Measurements from ENCODE around the gene CTU2. TPM values are rescaled to one million over a fixed set of nuclear protein-coding genes. Genes with fewer than 3 reads are reported as not detected.

Gene CTU2
- polyA plus RNA-seq, 1 of the 3 experiments (the other 2 are of a cell fraction) = 16.2 TPM

DNA sequence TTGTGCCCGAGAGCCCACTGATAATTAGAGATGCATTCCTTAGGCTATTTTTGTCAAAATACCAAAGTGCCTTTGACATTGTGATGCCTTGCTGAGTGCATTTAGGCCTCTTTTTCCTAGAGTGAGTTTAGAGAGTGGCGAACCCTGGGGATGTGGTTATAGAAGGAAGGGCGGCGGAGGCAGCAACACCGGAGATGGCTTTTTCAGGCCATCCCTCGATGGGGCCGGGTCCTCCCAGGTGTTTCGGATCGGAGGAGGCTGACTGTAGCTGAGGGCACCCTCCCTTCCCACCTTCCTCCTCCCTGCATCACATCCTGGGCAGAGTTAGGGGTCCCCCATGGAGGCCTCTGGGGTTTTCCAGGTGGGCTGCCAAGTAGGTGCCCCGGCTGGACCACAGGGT lies 13.4 kb upstream of the CTU2 start:
- Histone ChIP-seq H3K9me3 (no peaks in the 10 kb centered on the region), H3K27ac (ENCODE audit: low read depth in 2 of 2, low read length in 1 of 2) (no peak overlapping the region), H3K79me2 (ENCODE audit: insufficient read depth) (no peaks in the 10 kb centered on the region), H3F3A (replicated peaks; ENCODE audit: insufficient read depth) (no peaks in the 10 kb centered on the region), H4K20me1 (ENCODE audit: insufficient read depth) (no peaks in the 10 kb centered on the region), H3K4me3 (ENCODE audit: low read depth in 2 of 2, low read length in 1 of 2) (no peak overlapping the region), H3K4me1 (ENCODE audit: control insufficient read depth in 1 of 2, insufficient read depth in 2 of 2, low read depth in 1 of 2, low read length in 1 of 2) (peaks cover 0 to 2% of the 10 kb centered on the region in 2 experiments; a peak in 1 of 4 replicates), H2AFZ (ENCODE audit: low read depth) (no peak overlapping the region), H3K4me2 (no peak overlapping the region), H3K36me3 (replicated peaks in 1 of 2; ENCODE audit: control insufficient read depth in 1 of 2, insufficient read depth in 2 of 2, low read length in 1 of 2) (peaks cover 0 to 12% of the 10 kb centered on the region in 2 experiments), H3K27me3 (ENCODE audit: insufficient read depth) (no peaks in the 10 kb centered on the region; the same call in 1 of the 2 replicates), H3K9me2 (no peaks in the 10 kb centered on the region), H3K9ac (no peak overlapping the region)
- CTCF ChIA-PET = no interaction called here
- WGBS (ENCODE audit: low lambda C conversion rate) = 82% methylated on average over 10 of the region's 10 CpGs
- no peak for DNase-seq
- TF ChIP-seq, protein P1, sequence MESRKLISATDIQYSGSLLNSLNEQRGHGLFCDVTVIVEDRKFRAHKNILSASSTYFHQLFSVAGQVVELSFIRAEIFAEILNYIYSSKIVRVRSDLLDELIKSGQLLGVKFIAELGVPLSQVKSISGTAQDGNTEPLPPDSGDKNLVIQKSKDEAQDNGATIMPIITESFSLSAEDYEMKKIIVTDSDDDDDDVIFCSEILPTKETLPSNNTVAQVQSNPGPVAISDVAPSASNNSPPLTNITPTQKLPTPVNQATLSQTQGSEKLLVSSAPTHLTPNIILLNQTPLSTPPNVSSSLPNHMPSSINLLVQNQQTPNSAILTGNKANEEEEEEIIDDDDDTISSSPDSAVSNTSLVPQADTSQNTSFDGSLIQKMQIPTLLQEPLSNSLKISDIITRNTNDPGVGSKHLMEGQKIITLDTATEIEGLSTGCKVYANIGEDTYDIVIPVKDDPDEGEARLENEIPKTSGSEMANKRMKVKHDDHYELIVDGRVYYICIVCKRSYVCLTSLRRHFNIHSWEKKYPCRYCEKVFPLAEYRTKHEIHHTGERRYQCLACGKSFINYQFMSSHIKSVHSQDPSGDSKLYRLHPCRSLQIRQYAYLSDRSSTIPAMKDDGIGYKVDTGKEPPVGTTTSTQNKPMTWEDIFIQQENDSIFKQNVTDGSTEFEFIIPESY (IDR thresholded peaks at IDR 0.05; ENCODE audit: borderline replicate concordance, low read depth) = no peak
- no peak for TF ChIP-seq CHD2 (IDR thresholded peaks at IDR 0.05; ENCODE audit: low read length, partially characterized antibody)
- TF ChIP-seq TEAD4 (IDR thresholded peaks at IDR 0.05; ENCODE audit: borderline replicate concordance, insufficient read depth) = no peak
- no peak for TF ChIP-seq GABPA (IDR thresholded peaks at IDR 0.05; ENCODE audit: low read depth)
- no peak for TF ChIP-seq TAF1 (IDR thresholded peaks at IDR 0.05; ENCODE audit: borderline replicate concordance, low read depth, low read length)
- TF ChIP-seq RAD21 (IDR thresholded peaks at IDR 0.05; ENCODE audit: low read length) = no peak
- TF ChIP-seq FOSL2 (IDR thresholded peaks at IDR 0.05; ENCODE audit: borderline replicate concordance, low read depth) = no peak
- no peak for TF ChIP-seq FOXJ3 (CRISPR knock-in tag; IDR thresholded peaks at IDR 0.05)
- TF ChIP-seq MEF2A (IDR thresholded peaks at IDR 0.05; ENCODE audit: borderline replicate concordance, low read depth) = no peak
- TF ChIP-seq TCF12 (IDR thresholded peaks at IDR 0.05) = no peak
- no peak for TF ChIP-seq GATA2 (CRISPR knock-in tag; IDR thresholded peaks at IDR 0.05)
- no peak for TF ChIP-seq RXRA (IDR thresholded peaks at IDR 0.05; ENCODE audit: borderline replicate concordance, low read depth)
- POLR2A ChIA-PET = no interaction called here

DNA sequence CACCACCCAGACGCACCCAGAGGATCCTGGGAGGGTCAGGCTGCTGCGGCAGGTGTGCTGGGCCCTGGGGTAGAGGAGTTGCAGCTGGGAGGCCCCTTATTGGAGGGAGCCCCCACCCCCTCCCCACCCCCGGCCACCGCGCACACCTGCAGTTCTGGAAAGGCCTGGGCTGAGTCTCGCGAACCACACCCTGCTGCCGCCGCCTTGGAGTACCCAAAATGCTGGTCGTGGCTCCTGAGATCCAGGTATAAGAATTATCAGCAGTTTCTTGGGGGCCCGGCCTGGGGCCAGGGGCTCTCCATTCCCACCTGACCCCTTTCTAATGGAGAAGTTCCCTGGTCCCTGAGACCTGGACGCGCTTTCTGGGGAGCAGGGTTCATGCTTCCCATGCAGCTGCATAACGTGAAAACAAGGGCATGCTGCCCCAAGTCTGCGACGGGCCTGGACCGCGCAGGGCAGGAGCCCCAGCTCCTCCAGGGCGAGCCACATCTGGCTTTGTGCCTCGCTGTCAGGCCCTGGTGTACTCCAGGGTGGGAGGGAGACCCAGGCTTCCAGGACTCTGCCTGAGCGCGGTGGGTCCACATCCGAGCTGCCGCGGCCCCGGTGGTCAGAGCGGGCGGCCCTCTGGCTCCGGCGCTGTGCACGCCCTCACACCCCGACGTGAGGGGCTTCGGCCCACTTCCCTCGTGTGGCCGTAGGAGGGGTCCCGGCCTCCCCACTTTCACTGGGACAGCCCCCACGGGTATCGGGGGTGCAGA lies 12.7 kb upstream of the CTU2 start:
- H3K4me2 ChIP-seq = no peak overlapping the region
- 78% methylated on average over 19 of the region's 39 CpGs for WGBS (ENCODE audit: low lambda C conversion rate)
- peaks cover 0 to 19% of the 10 kb centered on the region in 2 experiments for H3K36me3 ChIP-seq (replicated peaks in 1 of 2; ENCODE audit: control insufficient read depth in 1 of 2, insufficient read depth in 2 of 2, low read length in 1 of 2)
- no peak overlapping the region for H2AFZ ChIP-seq (ENCODE audit: low read depth)
- H3F3A ChIP-seq (replicated peaks; ENCODE audit: insufficient read depth) = no peaks in the 10 kb centered on the region
- DNase-seq = no peak
- ChIA-PET POLR2A (no interaction called here), CTCF (interaction anchor here (1.0 kb wide), 1 partner anchor 22 kb away, joined by 3 read pairs; no protein-coding TSS in a partner anchor)
- H3K9me3 ChIP-seq = no peaks in the 10 kb centered on the region
- no peaks in the 10 kb centered on the region for H4K20me1 ChIP-seq (ENCODE audit: insufficient read depth)
- TF ChIP-seq, protein P2, sequence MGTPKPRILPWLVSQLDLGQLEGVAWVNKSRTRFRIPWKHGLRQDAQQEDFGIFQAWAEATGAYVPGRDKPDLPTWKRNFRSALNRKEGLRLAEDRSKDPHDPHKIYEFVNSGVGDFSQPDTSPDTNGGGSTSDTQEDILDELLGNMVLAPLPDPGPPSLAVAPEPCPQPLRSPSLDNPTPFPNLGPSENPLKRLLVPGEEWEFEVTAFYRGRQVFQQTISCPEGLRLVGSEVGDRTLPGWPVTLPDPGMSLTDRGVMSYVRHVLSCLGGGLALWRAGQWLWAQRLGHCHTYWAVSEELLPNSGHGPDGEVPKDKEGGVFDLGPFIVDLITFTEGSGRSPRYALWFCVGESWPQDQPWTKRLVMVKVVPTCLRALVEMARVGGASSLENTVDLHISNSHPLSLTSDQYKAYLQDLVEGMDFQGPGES (IDR thresholded peaks at IDR 0.05; ENCODE audit: low read depth, low read length) = no peak
- no peak for TF ChIP-seq ELF1 (IDR thresholded peaks at IDR 0.05)
- TF ChIP-seq, protein P1 (IDR thresholded peaks at IDR 0.05; ENCODE audit: borderline replicate concordance, low read depth) = no peak
- no peak for TF ChIP-seq RXRA (IDR thresholded peaks at IDR 0.05; ENCODE audit: borderline replicate concordance, low read depth)
- TF ChIP-seq GATA2 (CRISPR knock-in tag; IDR thresholded peaks at IDR 0.05) = no peak
- no peak for TF ChIP-seq RCOR1 (IDR thresholded peaks at IDR 0.05; ENCODE audit: low read length)
- H3K4me3 ChIP-seq (ENCODE audit: low read depth in 2 of 2, low read length in 1 of 2) = no peak overlapping the region
- H3K27ac ChIP-seq (ENCODE audit: low read depth in 2 of 2, low read length in 1 of 2) = no peak overlapping the region
- no peaks in the 10 kb centered on the region for H3K27me3 ChIP-seq (ENCODE audit: insufficient read depth)
- H3K79me2 ChIP-seq (ENCODE audit: insufficient read depth) = no peaks in the 10 kb centered on the region
- H3K9me2 ChIP-seq = no peaks in the 10 kb centered on the region
- H3K4me1 ChIP-seq (ENCODE audit: control insufficient read depth in 1 of 2, insufficient read depth in 2 of 2, low read depth in 1 of 2, low read length in 1 of 2) = no peaks in the 10 kb centered on the region
- H3K9ac ChIP-seq = no peak overlapping the region
